ENCODE results near the gene WDR27.

Gene WDR27

GRCh38 chr6:169638388-169638787, 63.4 kb downstream of the WDR27 start:
- Histone ChIP-seq H3K27me3 (ENCODE audit: insufficient read depth, low read length) (no peaks in the 10 kb centered on the region), H3K9ac (ENCODE audit: low read depth, low read length) (no peak overlapping the region), H3K4me3 (ENCODE audit: low read length) (no peak overlapping the region), H3K9me3 (ENCODE audit: insufficient read depth, low read depth, low read length) (no peaks in the 10 kb centered on the region), H3K36me3 (ENCODE audit: insufficient read depth, low read depth, low read length) (peaks cover 41% of the 10 kb centered on the region), H3K4me1 (ENCODE audit: insufficient read depth, low read length) (no peaks in the 10 kb centered on the region), H3K27ac (ENCODE audit: low read length) (no peak overlapping the region)

DNA sequence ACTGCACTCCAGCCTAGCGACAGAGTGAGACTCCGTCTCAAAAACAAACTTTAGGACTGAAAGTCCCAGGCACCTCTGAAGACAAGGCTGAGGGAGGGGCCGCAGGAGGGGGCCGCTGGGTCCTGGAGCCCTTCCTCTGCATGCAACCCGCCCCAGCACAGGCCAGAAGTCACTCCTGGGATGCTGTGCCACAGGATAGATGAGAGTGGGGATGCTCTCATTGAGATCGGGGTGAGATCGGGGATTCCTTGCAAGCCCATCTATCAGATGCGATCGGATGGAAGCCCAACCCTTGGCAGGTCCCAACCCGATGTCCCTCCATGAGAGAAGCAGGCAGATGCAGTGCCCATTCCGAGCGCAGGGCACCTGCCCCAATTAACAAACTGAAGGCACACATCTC, 66.5 kb downstream of the WDR27 start:
- peaks cover 52% of the 10 kb centered on the region for H3K36me3 ChIP-seq (ENCODE audit: insufficient read depth, low read depth, low read length)
- no peak overlapping the region for H3K9ac ChIP-seq (ENCODE audit: low read depth, low read length)
- no peak overlapping the region for H3K4me3 ChIP-seq (ENCODE audit: low read length)

GRCh38 chr6:169632841-169633240, 69.0 kb downstream of the WDR27 start:
- Histone ChIP-seq H3K9me3 (ENCODE audit: insufficient read depth, low read depth, low read length) (no peaks in the 10 kb centered on the region), H3K4me1 (ENCODE audit: insufficient read depth, low read length) (peaks cover 9% of the 10 kb centered on the region), H3K9ac (ENCODE audit: low read depth, low read length) (no peak overlapping the region), H3K4me3 (ENCODE audit: low read length) (no peak overlapping the region), H3K36me3 (ENCODE audit: insufficient read depth, low read depth, low read length) (peaks cover 52% of the 10 kb centered on the region), H3K27ac (ENCODE audit: low read length) (no peak overlapping the region), H3K27me3 (ENCODE audit: insufficient read depth, low read length) (no peaks in the 10 kb centered on the region)

More for the DNA sequence above, 66.5 kb downstream of the WDR27 start:
- H3K9me3 ChIP-seq (ENCODE audit: insufficient read depth, low read depth, low read length): no peaks in the 10 kb centered on the region
- H3K4me1 ChIP-seq (ENCODE audit: insufficient read depth, low read length): no peaks in the 10 kb centered on the region
- no peaks in the 10 kb centered on the region for H3K27me3 ChIP-seq (ENCODE audit: insufficient read depth, low read length)
- H3K27ac ChIP-seq (ENCODE audit: low read length): no peak overlapping the region

- Histone ChIP-seq H3K9ac (ENCODE audit: low read depth, low read length) (no peak overlapping the region), H3K4me3 (ENCODE audit: low read length) (no peak overlapping the region), H3K36me3 (ENCODE audit: insufficient read depth, low read depth, low read length) (peaks cover 65% of the 10 kb centered on the region), H3K4me1 (ENCODE audit: insufficient read depth, low read length) (peaks cover 9% of the 10 kb centered on the region), H3K27ac (ENCODE audit: low read length) (no peak overlapping the region), H3K9me3 (ENCODE audit: insufficient read depth, low read depth, low read length) (no peaks in the 10 kb centered on the region), H3K27me3 (ENCODE audit: insufficient read depth, low read length) (no peaks in the 10 kb centered on the region)
Measured at GRCh38 chr6:169629256-169629655, 72.6 kb downstream of the WDR27 start.

- peaks cover 9% of the 10 kb centered on the region for H3K4me1 ChIP-seq (ENCODE audit: insufficient read depth, low read length)
- H3K9me3 ChIP-seq (ENCODE audit: insufficient read depth, low read depth, low read length): no peaks in the 10 kb centered on the region
- H3K9ac ChIP-seq (ENCODE audit: low read depth, low read length): no peak overlapping the region
- peak overlapping the region; percentile 56 for H3K27ac ChIP-seq (ENCODE audit: low read length)
- H3K27me3 ChIP-seq (ENCODE audit: insufficient read depth, low read length): no peaks in the 10 kb centered on the region
- H3K36me3 ChIP-seq (ENCODE audit: insufficient read depth, low read depth, low read length): peaks cover 59% of the 10 kb centered on the region
- H3K4me3 ChIP-seq (ENCODE audit: low read length): no peak overlapping the region
Measured at GRCh38 chr6:169627736-169628607, 73.9 kb downstream of the WDR27 start.

- H3K4me3 ChIP-seq (ENCODE audit: low read length): no peak overlapping the region
Measured at GRCh38 chr6:169626649-169627048, 75.2 kb downstream of the WDR27 start.

GRCh38 chr6:169626169-169626568, 75.7 kb downstream of the WDR27 start:
- H3K4me1 ChIP-seq (ENCODE audit: insufficient read depth, low read length): peaks cover 17% of the 10 kb centered on the region
- no peak overlapping the region for H3K9ac ChIP-seq (ENCODE audit: low read depth, low read length)
- H3K9me3 ChIP-seq (ENCODE audit: insufficient read depth, low read depth, low read length): no peaks in the 10 kb centered on the region
- no peak overlapping the region for H3K27ac ChIP-seq (ENCODE audit: low read length)
- H3K27me3 ChIP-seq (ENCODE audit: insufficient read depth, low read length): no peaks in the 10 kb centered on the region
- H3K36me3 ChIP-seq (ENCODE audit: insufficient read depth, low read depth, low read length): peaks cover 48% of the 10 kb centered on the region
- no peak overlapping the region for H3K4me3 ChIP-seq (ENCODE audit: low read length)

More at GRCh38 chr6:169626649-169627048, 75.2 kb downstream of the WDR27 start:
- Histone ChIP-seq H3K9ac (ENCODE audit: low read depth, low read length) (no peak overlapping the region), H3K27ac (ENCODE audit: low read length) (no peak overlapping the region), H3K4me1 (ENCODE audit: insufficient read depth, low read length) (peaks cover 14% of the 10 kb centered on the region), H3K27me3 (ENCODE audit: insufficient read depth, low read length) (no peaks in the 10 kb centered on the region), H3K9me3 (ENCODE audit: insufficient read depth, low read depth, low read length) (no peaks in the 10 kb centered on the region), H3K36me3 (ENCODE audit: insufficient read depth, low read depth, low read length) (peaks cover 49% of the 10 kb centered on the region)

DNA sequence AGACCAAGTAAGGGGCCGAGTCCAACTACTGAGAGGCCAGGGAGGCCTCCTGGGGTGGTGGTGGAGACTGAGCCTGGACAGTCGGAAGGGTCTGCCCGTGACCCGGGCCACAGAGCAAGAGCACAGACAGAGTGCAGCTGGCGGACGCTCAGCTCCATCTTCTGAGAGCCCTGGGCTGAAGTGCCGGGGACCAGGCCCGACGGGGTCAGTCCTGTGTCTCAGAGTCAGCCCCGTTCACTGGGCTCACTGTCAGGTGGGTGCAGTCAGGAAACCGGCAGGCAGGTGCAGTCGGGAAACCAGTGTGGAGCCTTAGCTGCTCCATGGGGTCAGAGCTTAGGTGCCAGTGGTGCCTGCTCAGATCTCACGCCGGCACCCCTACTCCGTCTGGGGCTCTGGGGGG, 76.5 kb downstream of the WDR27 start:
- H3K9me3 ChIP-seq (ENCODE audit: insufficient read depth, low read depth, low read length): no peaks in the 10 kb centered on the region
- H3K4me3 ChIP-seq (ENCODE audit: low read length): no peak overlapping the region
- H3K9ac ChIP-seq (ENCODE audit: low read depth, low read length): no peak overlapping the region
- peaks cover 43% of the 10 kb centered on the region for H3K36me3 ChIP-seq (ENCODE audit: insufficient read depth, low read depth, low read length)
- H3K27me3 ChIP-seq (ENCODE audit: insufficient read depth, low read length): no peaks in the 10 kb centered on the region
- H3K27ac ChIP-seq (ENCODE audit: low read length): no peak overlapping the region
- peaks cover 24% of the 10 kb centered on the region for H3K4me1 ChIP-seq (ENCODE audit: insufficient read depth, low read length)

GRCh38 chr6:169624785-169625184, 77.0 kb downstream of the WDR27 start:
- Histone ChIP-seq H3K27me3 (ENCODE audit: insufficient read depth, low read length) (no peaks in the 10 kb centered on the region), H3K4me3 (ENCODE audit: low read length) (no peak overlapping the region), H3K4me1 (ENCODE audit: insufficient read depth, low read length) (peaks cover 28% of the 10 kb centered on the region), H3K9ac (ENCODE audit: low read depth, low read length) (no peak overlapping the region), H3K27ac (ENCODE audit: low read length) (no peak overlapping the region), H3K36me3 (ENCODE audit: insufficient read depth, low read depth, low read length) (peaks cover 41% of the 10 kb centered on the region), H3K9me3 (ENCODE audit: insufficient read depth, low read depth, low read length) (no peaks in the 10 kb centered on the region)

GRCh38 chr6:169623975-169624374, 77.9 kb downstream of the WDR27 start:
- H3K36me3 ChIP-seq (ENCODE audit: insufficient read depth, low read depth, low read length): peaks cover 41% of the 10 kb centered on the region
- H3K4me3 ChIP-seq (ENCODE audit: low read length): no peak overlapping the region
- H3K9ac ChIP-seq (ENCODE audit: low read depth, low read length): no peak overlapping the region

GRCh38 chr6:169623343-169623742, 78.5 kb downstream of the WDR27 start:
- peaks cover 35% of the 10 kb centered on the region for H3K4me1 ChIP-seq (ENCODE audit: insufficient read depth, low read length)
- H3K27ac ChIP-seq (ENCODE audit: low read length): no peak overlapping the region
- H3K36me3 ChIP-seq (ENCODE audit: insufficient read depth, low read depth, low read length): peaks cover 37% of the 10 kb centered on the region
- H3K27me3 ChIP-seq (ENCODE audit: insufficient read depth, low read length): no peaks in the 10 kb centered on the region
- no peak overlapping the region for H3K9ac ChIP-seq (ENCODE audit: low read depth, low read length)
- H3K9me3 ChIP-seq (ENCODE audit: insufficient read depth, low read depth, low read length): no peaks in the 10 kb centered on the region
- no peak overlapping the region for H3K4me3 ChIP-seq (ENCODE audit: low read length)

More at GRCh38 chr6:169623975-169624374, 77.9 kb downstream of the WDR27 start:
- Histone ChIP-seq H3K9me3 (ENCODE audit: insufficient read depth, low read depth, low read length) (no peaks in the 10 kb centered on the region), H3K27ac (ENCODE audit: low read length) (no peak overlapping the region), H3K4me1 (ENCODE audit: insufficient read depth, low read length) (peaks cover 36% of the 10 kb centered on the region), H3K27me3 (ENCODE audit: insufficient read depth, low read length) (no peaks in the 10 kb centered on the region)

DNA sequence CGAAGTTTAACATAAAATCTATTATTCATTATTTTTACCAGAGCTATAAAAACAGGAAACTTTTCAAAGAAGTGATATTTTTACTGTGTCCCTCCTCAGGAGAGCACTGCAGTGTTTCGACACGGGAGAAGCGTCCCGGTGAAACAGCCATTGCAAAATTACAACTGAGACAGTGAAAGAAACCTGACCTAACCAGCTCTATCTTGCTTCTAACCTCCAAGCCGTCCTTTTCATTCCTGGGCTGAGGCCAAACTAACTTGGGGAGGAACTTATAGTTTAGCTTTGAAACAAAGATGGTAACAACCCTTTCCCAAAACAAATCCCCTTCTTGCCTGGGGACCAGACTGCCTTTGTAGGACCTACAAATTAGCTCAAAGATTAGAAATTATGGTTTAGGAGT, 79.2 kb downstream of the WDR27 start:
- Histone ChIP-seq H3K4me1 (ENCODE audit: insufficient read depth, low read length) (peaks cover 32% of the 10 kb centered on the region), H3K27me3 (ENCODE audit: insufficient read depth, low read length) (no peaks in the 10 kb centered on the region), H3K4me3 (ENCODE audit: low read length) (no peak overlapping the region), H3K9ac (ENCODE audit: low read depth, low read length) (no peak overlapping the region), H3K9me3 (ENCODE audit: insufficient read depth, low read depth, low read length) (no peaks in the 10 kb centered on the region), H3K27ac (ENCODE audit: low read length) (no peak overlapping the region), H3K36me3 (ENCODE audit: insufficient read depth, low read depth, low read length) (peaks cover 36% of the 10 kb centered on the region)

Data from iPS-20b (cell line).